ENCODE results near the gene TMEM255B. TPM values are rescaled to one million over a fixed set of nuclear protein-coding genes. Genes with fewer than 3 reads are reported as not detected.

The TMEM255B gene
- 0.66 and 2.4 TPM in 2 replicates for total RNA-seq

GRCh38 chr13:113758651-113759524, at the start of gene TMEM255B:
TMEM255B (plus strand) TSS chr13:113759226; CDS start chr13:113759270, 44 bp downstream.

DNA sequence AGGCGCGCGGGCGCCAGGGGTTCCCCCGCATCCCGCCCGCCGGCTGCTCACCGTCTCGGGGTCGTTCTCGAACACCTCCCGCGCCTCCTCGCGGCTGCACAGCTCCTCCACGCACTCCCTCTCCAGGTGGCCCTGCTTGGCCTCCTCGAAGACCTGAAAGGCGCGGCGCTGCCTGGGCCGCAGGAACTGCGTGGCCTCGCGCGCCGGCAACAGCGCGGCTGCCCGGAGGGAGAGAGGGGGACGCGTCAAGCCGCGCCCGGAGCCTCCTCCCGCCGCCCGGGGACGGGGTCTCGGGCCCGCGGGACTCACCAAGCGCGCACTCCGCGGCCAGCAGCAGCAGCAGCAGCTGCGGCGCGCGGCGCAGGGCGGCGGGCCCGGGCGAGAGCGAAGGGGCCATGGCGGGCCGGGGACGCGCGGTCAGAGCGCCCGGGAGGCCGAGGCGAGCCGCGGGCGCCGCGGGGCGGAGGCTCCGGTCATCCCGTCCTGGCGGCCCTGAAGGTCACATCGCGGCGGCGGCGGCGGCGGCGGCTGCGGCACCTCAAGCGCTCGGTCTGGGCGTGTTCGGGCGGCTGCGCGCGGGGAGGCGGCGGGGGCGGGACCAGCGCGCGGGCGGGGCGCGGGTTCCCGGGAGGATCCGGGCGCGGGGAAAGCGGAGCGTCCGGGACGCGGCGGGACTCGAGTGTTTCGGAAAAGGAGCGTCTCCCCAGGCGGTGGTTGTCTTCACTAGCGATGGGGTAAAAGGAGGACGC, 104.7 kb downstream of the TMEM255B start, which contains the start of gene GAS6:
TSS of gene GAS6 (minus strand) at position 553 of the 749 bp plus-strand sequence. CDS start at position 397, 156 bp downstream.

Other genes starting within 250 kb of the TMEM255B start
- 47.1 and 117 TPM in 2 replicates for gene TFDP1, start 174.5 kb upstream of the TMEM255B start, total RNA-seq
- not detected in 2 replicates for gene ATP4B, start 101.0 kb upstream of the TMEM255B start, total RNA-seq
- under 0.01 TPM in 1 of 2 replicates, not detected in the other for gene GRK1, start 92.0 kb upstream of the TMEM255B start, total RNA-seq
- gene GAS6, start 104.8 kb downstream of the TMEM255B start, total RNA-seq = 184 and 227 TPM in 2 replicates
- gene C13orf46, start 214.8 kb downstream of the TMEM255B start, total RNA-seq = 0.44 and 0.86 TPM in 2 replicates